GM18505 (cell line): ENCODE results near the gene PAX5.

ENCODE experiments used
- ATAC-seq: cut with Tn5 transposase; IDR thresholded peaks from one replicate; pipeline ENCODE4 v1.9.1; 2021; ENCODE audit not compliant: unreplicated experiment
- POLR2A ChIP-seq: IDR thresholded peaks from 4 replicates; pipeline ENCODE4 v1.6.1; 2011; ENCODE audit warnings: borderline replicate concordance; ENCODE audit not compliant: insufficient read depth, insufficient read length; ENCODE audit errors: extremely low read depth

Gene PAX5

DNA sequence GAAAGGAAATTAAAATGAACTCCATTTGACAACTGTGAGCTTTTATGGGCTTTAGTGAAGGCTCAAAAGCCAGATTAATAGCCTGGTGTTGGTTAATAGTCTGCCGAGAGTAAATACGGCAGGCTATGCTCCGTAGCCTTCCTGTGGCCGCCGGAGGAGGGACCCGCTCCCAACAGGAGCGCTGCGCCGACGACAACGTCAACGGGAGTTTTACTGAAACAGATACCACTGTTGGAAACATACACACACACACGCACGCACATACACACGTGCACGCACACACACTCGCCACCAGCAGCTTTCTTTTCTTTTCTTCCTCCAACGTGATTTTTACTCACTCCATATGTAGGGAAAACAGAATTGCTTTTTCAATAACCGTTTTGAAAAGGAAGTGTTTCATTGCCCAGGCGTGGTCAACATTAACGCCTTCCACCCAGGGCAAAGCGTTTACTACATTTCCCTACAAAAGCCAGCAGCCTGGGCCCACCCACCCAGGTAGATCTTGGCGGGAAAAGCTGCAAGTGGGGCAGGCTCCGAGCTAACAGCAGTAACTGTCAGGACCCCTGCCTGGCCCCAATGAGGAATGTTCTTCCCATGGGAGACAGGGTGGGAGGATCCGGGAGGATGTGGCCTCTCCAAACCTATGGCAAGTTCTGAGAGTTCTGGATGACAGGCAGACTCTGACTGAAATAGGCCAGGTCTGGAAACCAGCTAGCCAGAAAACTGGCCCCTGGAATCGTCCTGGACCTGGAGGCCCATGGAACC, 72.3 kb downstream of the PAX5 start:
- ATAC-seq, result no peak
- TF ChIP-seq POLR2A, result no peak

DNA sequence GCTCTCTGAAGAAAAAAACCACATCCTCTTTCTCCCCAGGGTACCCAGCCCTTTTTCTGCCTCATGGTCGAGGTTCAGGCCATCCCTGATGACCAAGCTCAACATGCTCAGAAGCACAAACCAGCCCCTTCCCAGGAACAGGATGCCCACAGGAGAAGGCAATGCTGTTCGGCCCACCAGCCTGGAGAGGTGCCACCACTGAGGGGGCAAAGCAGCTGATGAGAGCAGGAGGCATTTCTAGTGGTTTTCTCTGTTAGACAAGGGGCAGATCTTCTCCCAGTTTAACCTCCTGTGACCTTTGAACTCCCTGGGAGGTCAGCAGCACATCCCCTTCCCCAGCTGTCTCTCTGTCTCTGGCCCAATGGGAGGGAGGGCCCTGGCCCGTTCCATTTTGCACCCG, 73.0 kb downstream of the PAX5 start:
- ATAC-seq, result no peak
- no peak for TF ChIP-seq POLR2A

DNA sequence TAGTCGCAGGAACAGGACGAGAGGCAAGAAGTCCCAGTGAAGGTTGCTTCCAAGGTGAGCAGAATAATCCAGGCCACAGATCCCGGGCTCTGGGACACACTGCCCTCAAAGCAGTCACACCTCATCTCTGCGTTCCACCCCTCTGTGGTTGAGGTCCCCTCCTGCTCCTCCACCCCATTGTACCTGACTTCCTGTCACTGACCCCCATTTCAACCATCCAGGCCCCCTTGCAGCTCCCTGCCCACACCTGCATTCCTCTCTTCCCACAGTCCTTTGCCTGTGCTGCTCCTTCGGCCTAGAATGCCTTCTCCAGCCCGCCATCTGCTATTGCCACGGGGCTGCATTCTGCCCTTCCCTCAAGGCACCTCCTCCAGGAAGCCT, 73.5 kb downstream of the PAX5 start:
- ATAC-seq, result no peak
- TF ChIP-seq POLR2A, result no peak

DNA sequence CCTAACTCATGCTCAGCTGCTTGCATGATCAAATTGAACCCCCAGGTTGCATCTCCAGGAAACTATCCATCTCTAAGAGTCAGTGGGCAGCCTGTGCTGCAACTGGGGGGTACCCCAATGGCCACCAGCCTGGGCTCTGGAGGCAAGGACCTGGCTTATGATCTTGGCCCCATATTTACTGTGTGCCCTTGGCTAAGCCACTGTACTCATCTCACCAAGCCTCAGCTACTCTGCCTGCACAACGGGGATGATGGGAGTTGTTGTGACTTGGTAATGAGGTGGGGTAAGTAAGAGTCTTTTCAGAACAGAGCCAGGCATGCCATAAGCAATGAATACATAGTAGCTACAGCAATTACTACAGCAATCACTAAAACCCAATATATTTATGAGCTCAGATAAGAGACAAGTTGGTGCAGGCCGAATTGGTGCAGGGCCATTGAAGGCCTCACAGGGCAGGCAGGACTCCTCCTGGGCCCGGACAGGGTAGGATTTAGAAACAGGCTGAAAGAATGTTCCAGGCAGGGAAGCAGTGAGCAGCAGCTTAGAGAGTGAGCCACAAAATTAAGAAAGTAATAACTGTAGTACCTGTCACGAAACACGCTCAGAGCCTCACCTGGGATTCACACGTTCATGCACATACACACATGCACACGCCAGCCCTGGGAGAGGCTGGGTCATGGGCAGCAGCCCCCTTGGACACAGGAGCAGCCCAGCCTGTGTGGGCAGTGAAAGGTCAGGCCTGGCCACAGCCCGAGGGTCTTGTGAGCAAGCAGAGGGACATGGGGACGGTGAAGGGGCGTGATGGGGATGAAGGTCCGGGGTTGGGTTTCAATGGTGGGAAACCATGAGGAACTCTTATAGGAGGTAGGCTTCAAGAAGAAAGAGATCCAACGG, 74.1 kb downstream of the PAX5 start:
- ATAC-seq, result no peak

DNA sequence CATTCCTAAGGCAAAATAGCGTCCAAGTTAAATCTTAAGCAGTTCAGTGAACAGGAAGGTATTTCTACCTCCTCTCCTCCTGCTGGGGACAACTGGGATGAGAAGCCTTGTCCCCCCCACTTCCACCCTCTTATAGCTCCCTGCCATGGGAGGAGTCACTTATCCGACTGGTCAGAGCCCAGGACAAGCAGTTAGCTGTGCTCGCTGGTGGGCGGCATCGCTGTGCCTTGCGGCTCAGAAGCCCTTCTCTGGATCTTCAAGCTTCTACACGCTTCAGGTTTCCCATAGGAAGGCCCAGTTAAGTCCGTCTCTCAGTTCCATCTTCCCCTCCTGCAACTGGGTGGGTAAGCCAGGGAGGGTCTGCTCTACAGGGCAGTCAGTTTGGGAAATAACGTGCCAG, 77.2 kb downstream of the PAX5 start:
- ATAC-seq, result no peak
- no peak for TF ChIP-seq POLR2A

More for the DNA sequence above, 74.1 kb downstream of the PAX5 start:
- TF ChIP-seq POLR2A, result no peak

DNA sequence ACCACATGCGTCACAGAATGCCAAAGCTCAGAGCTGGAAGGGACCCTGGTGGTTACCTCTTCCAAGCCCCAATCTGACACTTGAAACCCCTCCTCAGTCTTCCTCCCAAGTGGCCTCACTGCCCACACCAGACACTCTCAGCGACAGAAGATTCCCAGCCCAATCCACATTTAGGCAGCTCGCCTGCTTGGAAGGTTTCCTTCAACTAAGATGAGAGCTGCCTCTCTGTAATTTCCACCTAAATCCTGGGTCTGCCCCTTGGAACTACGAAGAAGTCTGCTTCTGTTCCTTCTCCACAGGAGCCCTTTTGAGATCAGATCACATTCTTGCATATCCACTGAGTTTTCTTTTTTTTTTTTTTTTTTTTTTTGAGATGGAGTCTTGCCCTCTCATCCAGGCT, 83.7 kb downstream of the PAX5 start:
- no peak for TF ChIP-seq POLR2A
- no peak for ATAC-seq

DNA sequence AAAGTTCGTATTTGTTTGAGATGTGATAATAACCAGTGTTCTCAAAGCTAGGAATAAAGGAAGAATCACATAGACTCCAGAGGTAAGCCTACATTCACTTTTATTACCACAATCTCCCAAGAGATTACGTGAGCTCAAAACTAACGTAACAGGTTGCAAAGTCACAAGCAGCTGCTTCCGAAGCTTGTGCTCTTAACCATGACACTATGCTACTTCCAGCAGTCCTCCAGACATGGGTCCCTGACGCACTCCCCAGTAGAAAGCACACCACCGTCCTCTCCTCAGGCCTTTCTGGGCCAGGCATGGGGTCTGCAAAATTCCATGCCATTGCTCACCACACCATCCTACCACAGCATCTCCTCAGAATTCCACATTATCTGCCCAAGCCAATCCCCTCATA, 84.6 kb downstream of the PAX5 start:
- ATAC-seq, result no peak
- no peak for TF ChIP-seq POLR2A

DNA sequence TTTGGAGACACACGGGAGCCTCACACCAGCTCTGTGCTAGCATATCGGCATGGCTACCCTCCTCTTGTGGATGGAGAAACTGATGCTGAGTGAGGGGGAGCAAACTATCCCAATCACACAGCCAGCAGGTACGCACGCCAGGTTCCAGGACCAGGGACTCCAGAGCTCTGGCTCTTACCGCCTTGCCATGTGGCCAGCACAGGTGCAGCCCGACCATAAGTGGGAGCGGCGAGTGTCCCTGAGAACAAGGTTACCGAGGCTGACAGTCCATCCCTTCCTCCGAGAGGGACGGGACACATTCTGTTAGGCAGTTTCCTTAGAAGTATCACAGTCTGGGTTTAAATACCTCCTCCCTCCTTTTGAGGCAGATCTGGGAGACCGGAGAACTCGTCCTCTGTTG, 86.0 kb downstream of the PAX5 start:
- no peak for TF ChIP-seq POLR2A
- ATAC-seq, result no peak

DNA sequence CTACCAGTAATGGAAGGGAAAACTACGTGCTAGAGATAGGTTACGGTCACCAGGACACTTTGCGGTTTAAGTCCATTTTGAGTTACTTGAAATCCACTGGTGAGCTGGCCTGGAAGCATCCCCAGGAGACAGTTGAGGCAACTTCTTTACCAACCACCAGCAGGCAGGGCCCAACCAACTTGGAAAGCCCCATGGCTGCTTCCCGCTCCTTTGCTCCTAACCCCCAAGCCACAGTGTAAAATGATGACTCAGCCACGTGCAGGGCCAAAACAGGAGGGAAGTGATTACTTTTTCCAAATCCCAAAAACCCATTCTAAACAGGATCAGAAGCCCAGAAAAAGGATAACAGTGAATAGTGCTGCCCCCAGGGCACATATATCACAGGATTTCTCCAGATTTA, 87.4 kb downstream of the PAX5 start:
- no peak for TF ChIP-seq POLR2A
- no peak for ATAC-seq

DNA sequence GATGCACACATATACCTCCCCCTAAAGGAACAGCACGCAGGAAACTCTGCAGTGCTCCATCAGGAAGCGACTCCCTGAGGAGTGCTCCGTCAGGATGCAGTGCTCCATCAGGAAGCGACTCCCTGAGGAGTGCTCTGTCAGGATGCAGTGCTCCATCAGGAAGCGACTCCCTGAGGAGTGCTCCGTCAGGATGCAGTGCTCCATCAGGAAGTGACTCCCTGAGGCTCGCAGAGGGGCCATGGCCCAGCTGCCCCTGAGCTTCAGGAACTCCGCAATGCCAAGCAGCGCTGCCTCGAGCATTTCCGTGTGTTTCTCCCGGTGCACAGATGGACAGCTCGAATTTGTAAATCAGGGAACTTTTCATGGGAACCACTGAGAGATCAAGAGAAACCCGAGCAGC, 88.1 kb downstream of the PAX5 start:
- TF ChIP-seq POLR2A, result no peak
- no peak for ATAC-seq

DNA sequence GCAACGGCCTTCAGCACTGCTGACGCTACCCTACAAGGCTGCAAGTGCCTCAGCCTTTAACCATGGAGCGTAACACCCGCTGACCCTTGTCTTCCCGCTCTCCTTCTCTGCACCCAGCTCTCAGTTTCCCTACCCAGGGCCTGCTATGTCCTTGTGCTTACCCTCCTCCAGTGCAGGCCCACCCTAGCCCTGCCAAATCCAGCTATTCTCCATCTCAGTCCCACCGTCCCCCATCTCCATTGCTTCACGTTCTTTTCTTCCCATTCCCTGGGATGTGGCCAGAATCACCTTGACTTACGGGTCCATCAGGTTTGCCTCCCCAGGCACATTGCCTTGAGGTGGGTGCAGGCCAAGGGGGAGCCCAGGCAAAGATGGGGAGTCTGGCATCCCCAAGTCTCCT, 91.2 kb downstream of the PAX5 start:
- no peak for TF ChIP-seq POLR2A
- ATAC-seq, result no peak

DNA sequence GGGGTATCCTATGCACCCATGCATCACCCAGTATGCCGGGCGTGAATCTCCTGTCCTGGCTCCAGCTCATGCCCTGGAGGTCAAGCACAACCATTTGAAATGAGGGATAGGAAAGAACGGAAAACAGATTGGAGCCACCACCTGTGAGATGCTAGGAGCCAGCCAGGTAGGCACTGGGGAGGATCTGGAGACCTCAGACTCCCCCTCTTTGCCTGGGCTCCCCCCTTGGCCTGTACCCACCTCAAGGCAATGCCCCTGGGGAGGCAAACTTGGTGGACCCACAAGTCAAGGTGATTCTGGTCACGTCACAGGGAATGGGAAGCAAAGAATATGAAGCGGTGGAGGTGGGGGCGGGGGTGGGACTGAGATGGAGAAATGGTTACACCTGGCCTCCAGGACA, 92.6 kb downstream of the PAX5 start:
- no peak for TF ChIP-seq POLR2A
- no peak for ATAC-seq

DNA sequence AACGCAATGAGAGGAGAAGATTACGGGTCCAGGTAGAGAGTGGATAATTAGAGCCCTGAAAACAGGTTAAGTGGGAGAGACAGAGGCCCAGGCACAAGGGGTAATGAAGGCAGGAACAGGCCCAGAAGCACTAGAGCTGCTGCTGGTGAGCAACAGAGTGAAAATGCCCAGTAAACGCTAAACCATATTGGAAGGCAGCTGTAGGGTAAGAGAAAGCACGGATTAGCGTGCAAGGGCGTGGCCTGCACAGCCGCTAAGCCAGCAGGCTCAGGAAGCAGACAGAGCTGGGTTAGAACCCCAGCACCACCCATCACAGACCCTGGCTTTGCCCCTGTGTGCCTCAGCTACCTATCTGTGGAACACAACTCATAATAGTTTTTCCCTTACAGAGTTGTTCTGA, 93.2 kb downstream of the PAX5 start:
- no peak for ATAC-seq

DNA sequence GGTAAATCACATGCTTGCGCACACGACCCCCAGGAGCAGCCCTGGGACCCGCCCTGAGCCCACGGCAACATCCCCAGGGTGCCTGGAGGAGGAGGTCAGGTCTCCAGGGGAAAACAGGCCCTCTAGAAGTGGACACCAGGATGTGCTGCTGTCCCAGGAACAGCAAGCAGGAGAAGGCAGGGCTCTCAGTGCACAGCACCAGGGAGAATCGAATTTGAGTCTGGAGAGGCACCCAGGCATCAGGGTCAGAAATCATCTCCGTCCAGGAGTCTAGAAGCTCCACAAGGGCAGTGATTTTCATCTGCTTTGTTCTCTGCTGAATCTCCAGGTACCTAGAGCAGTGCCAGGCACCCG, 93.6 kb downstream of the PAX5 start:
- no peak for TF ChIP-seq POLR2A
- ATAC-seq, result no peak

More for the DNA sequence above, 93.2 kb downstream of the PAX5 start:
- TF ChIP-seq POLR2A, result no peak

DNA sequence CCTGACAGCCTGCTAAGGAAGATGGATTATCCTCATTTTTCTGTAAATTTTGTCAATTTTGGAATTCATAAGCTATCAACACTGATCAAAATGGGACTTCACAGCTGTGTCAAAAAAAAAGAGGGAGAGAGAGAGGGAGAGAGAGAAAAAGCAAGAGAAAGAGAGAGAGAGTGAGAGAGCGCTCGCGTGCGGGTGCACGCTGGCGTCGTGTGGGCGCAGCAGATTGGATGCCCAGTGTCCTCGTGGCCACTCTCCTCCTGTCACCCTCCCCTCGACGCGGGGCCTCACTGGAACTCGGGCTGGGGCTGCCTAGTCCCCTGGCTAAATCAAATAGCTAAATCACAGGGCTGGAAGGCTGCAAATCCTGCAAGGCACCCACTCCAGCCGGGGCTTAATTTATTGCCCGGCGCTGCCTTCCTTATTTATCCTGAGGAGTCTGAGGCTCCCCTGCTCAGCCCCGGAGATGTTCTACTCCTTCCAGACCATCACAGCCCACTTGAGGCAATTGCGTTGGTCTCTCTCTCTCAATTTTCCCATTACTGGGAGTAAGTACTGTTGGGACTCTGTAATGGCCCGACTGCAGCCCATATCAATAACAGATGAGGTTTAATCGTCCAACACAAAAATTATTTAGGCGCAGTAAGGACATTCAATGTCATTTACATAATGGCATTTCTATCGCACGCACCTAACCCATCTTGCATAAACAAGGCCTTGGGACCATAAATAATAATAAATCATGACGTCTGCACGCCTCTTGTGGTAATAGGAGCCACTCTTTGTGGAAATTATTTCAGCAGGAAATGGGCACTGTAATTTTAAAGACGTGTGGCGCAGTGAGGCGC, 94.2 kb downstream of the PAX5 start:
- TF ChIP-seq POLR2A, result no peak
- no peak for ATAC-seq
